Endothelial cell of umbilical vein (primary cell): ENCODE measurements around the gene CACNA1S. TPM values are rescaled to one million over a fixed set of nuclear protein-coding genes. Genes with fewer than 3 reads are reported as not detected.

Experiments
- BruUV-seq: library from RNA; stranded (reverse); fragments of 400-500 nt; replicated peaks from 2 replicates; lab custom pipeline; 2021; lab: Mats Ljungman, UMichigan
- CTCF ChIA-PET: fragments of 300-600, 350-600 bp; sonication (Branson Sonifier 250); formaldehyde crosslinking; loops from one replicate; lab custom pipeline; 2021; ENCODE audit warnings: antibody characterized with exemption, inconsistent platforms; lab: Charles Lee
- POLR2A ChIA-PET: fragments of 300-600, 350-600 bp; sonication (Branson Sonifier 250); formaldehyde crosslinking; loops from one replicate; lab custom pipeline; 2021; ENCODE audit warnings: antibody characterized with exemption, inconsistent platforms; lab: Charles Lee
- DNase-seq: peaks from one replicate; pipeline ENCODE4 v3.0.0-alpha.2; 2011; ENCODE audit warnings: low read depth, low spot score
- FAIRE-seq: peaks from 2 replicates; lab custom pipeline; 2011; peaks lifted over from hg19 to GRCh38; lab: Jason Lieb, UNC
- H2AFZ ChIP-seq: 2 replicates; pipeline ENCODE4 v1.6.0; 2012; ENCODE audit warnings: low read depth, low read length, control low read depth, inconsistent platforms
- H3K27ac ChIP-seq: 2 replicates; pipeline ENCODE4 v1.5.1; 2011; ENCODE audit warnings: low read depth, mild to moderate bottlenecking, control low read depth, low read length, moderate library complexity; ENCODE audit not compliant: insufficient read depth
- H3K27me3 ChIP-seq, 2 experiments: 2 replicates each; pipeline versions ENCODE4 v1.6.0 to v1.6.1; 2011; ENCODE audit warnings: low read length in 2 of 2, mixed read lengths in 1 of 2; ENCODE audit not compliant: control insufficient read depth in 2 of 2, insufficient read depth in 2 of 2
- H3K36me3 ChIP-seq, 2 experiments: 2 replicates in 1 of 2; 3 replicates in 1 of 2; pipeline ENCODE4 v1.5.1; 2011; ENCODE audit warnings: low read length in 2 of 2, mild to moderate bottlenecking in 1 of 2, moderate library complexity in 1 of 2; ENCODE audit not compliant: control insufficient read depth in 2 of 2, insufficient read depth in 2 of 2; ENCODE audit errors: extremely low read depth in 1 of 2
- H3K4me1 ChIP-seq: 3 replicates; pipeline ENCODE4 v1.5.1; 2011; ENCODE audit warnings: mild to moderate bottlenecking, low read length; ENCODE audit not compliant: control insufficient read depth, insufficient read depth; ENCODE audit errors: extremely low read depth
- H3K4me2 ChIP-seq: 2 replicates; pipeline ENCODE4 v1.6.1; 2011; ENCODE audit warnings: low read length, control low read depth, mixed read lengths; ENCODE audit not compliant: insufficient read depth
- H3K4me3 ChIP-seq, 3 experiments: fragments of 200-600 bp in 1 of 3; sonication (generic), shearing (Covaris generic) in 1 of 3; replicated peaks in 1 of 3; 2 replicates each; pipeline ENCODE4 v1.5.1; 2011 to 2016; ENCODE audit warnings: control low read depth in 3 of 3, low read length in 3 of 3, mild to moderate bottlenecking in 2 of 3, inconsistent platforms in 1 of 3, low read depth in 1 of 3, moderate library complexity in 1 of 3; ENCODE audit not compliant: insufficient read depth in 1 of 3
- H3K79me2 ChIP-seq: 2 replicates; pipeline ENCODE4 v1.6.0; 2012; ENCODE audit warnings: low read length, inconsistent platforms; ENCODE audit not compliant: control insufficient read depth, insufficient read depth
- H3K9ac ChIP-seq: replicated peaks from 2 replicates; pipeline ENCODE3; 2011; ENCODE audit warnings: low read length, control low read depth; ENCODE audit not compliant: insufficient read depth; ENCODE audit errors: extremely low read depth
- H3K9me1 ChIP-seq: replicated peaks from 3 replicates; pipeline ENCODE4 v1.6.0; 2011; ENCODE audit warnings: mild to moderate bottlenecking, low read length; ENCODE audit not compliant: control insufficient read depth, insufficient read depth; ENCODE audit errors: extremely low read depth
- H3K9me3 ChIP-seq: replicated peaks from 2 replicates; pipeline ENCODE4 v1.5.1; 2012; ENCODE audit warnings: low read length, inconsistent platforms; ENCODE audit not compliant: control insufficient read depth, insufficient read depth
- H4K20me1 ChIP-seq: replicated peaks from 2 replicates; pipeline ENCODE3; 2011; ENCODE audit warnings: mild to moderate bottlenecking, low read length; ENCODE audit not compliant: control insufficient read depth, insufficient read depth; ENCODE audit errors: extremely low read depth
- CTCF ChIP-seq, 2 donors: IDR thresholded peaks; 1 replicate in 1 of 2; 2 replicates in 1 of 2; pipeline ENCODE4 v1.5.1; 2011; ENCODE audit warnings: low read length in 2 of 2, mild to moderate bottlenecking in 2 of 2, moderate library complexity in 2 of 2, control low read depth in 1 of 2, inconsistent platforms in 1 of 2, low read depth in 1 of 2; ENCODE audit not compliant: insufficient read depth in 1 of 2; ENCODE audit errors: extremely low read depth in 1 of 2
- EZH2 ChIP-seq: IDR thresholded peaks from 2 replicates; pipeline ENCODE4 v1.6.1; 2012; ENCODE audit warnings: borderline replicate concordance, low read depth, mild to moderate bottlenecking, moderate library complexity, low read length, inconsistent platforms; ENCODE audit not compliant: severe bottlenecking
- FOS ChIP-seq: IDR thresholded peaks from 2 replicates; pipeline ENCODE4 v1.6.1; 2011; ENCODE audit warnings: mild to moderate bottlenecking, low read length, moderate library complexity, borderline replicate concordance; ENCODE audit not compliant: insufficient read depth
- JUN ChIP-seq: IDR thresholded peaks from 2 replicates; pipeline ENCODE4 v1.6.1; 2011; ENCODE audit warnings: borderline replicate concordance, low read depth; ENCODE audit not compliant: insufficient read length, insufficient read depth
- MYC ChIP-seq: IDR thresholded peaks from one replicate; pipeline ENCODE4 v1.6.1; 2011; ENCODE audit warnings: mild to moderate bottlenecking, low read depth, low read length
- POLR2A ChIP-seq: IDR thresholded peaks from 2 replicates; pipeline ENCODE4 v1.6.1; 2012; ENCODE audit warnings: low read depth, mild to moderate bottlenecking, control low read depth, low read length
- POLR2AphosphoS5 ChIP-seq: IDR thresholded peaks from 2 replicates; pipeline ENCODE4 v1.6.1; 2012; ENCODE audit warnings: low read depth, mild to moderate bottlenecking, control low read depth, low read length, moderate library complexity; ENCODE audit not compliant: insufficient read depth
- dilution Hi-C: fragments of 300-500 bp; cut with MboI; formaldehyde crosslinking; loops from one replicate; pipeline ENCODE4 v1.15.0; 2019; ENCODE audit warnings: low sequenced_read_pairs; ENCODE audit not compliant: extremely low pct_ligation_motif_present
- intact Hi-C: fragments of 100-400 bp; cut with micrococcal nuclease; formaldehyde crosslinking; loops from one replicate; pipeline ENCODE4 v1.10.0; 2022
- polyA plus RNA-seq, 4 experiments: library from polyadenylated mRNA; depleted of rRNA in 3 of 4; stranded (reverse) in 3 of 4; unstranded in 1 of 4; fragments of >200 nt; gene quantifications; 2 replicates each; pipeline versions ENCODE4 v1.2.1 to v1.2.3, GENCODE V29; 2011 to 2012; ENCODE audit warnings: missing spikeins in 1 of 4
- total RNA-seq: library from RNA; stranded (reverse); gene quantifications from 2 replicates; pipeline ENCODE4 v1.2.3, GENCODE V29; 2021
- TF ChIP-seq, protein P1 (sequence below): IDR thresholded peaks from 2 replicates; pipeline ENCODE4 v1.6.1; 2011; ENCODE audit not compliant: insufficient read depth, insufficient read length

The CACNA1S gene
- total and polyA plus RNA-seq, 2 donors (not counting 3 experiments of a cell fraction or from before 2014, with no cell fraction given), result not detected

DNA sequence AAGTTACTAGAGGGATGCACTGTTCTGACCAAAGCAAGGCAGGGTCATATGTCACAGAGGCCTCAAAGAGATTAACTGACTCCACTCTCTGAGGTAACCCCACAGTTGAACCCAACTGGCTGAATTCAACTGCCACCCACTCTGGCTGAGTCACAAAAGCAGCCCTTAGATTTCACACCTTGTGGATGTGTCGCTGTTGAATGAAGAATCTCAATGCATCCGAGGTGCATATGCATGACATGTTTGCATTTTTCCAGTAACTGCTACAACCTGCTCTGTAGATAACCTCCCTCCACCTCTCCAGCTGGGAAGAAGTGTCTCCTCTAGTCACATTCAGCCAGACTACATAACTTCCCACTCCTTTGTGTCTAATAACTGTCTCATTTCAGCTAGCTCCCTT is 60.8 kb downstream of the CACNA1S start:
- no peaks in the 10 kb centered on the region for H3K79me2 ChIP-seq
- TF ChIP-seq FOS (no peak), CTCF (IDR thresholded peaks at IDR 0.05; ENCODE audit: extremely low read depth in 1 of 2, insufficient read depth in 1 of 2, low read depth in 1 of 2, low read length in 2 of 2) (no peak), EZH2 (no peak), JUN (no peak), POLR2A (no peak), MYC (no peak), POLR2AphosphoS5 (no peak)
- TF ChIP-seq, protein P1, sequence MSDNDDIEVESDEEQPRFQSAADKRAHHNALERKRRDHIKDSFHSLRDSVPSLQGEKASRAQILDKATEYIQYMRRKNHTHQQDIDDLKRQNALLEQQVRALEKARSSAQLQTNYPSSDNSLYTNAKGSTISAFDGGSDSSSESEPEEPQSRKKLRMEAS, result no peak
- H3K4me2 ChIP-seq, result no peak overlapping the region
- no TSS peak for BruUV-seq
- H3K4me1 ChIP-seq, result no peaks in the 10 kb centered on the region
- no peaks in the 10 kb centered on the region for H3K9me1 ChIP-seq
- no peaks in the 10 kb centered on the region for H3K36me3 ChIP-seq
- H3K4me3 ChIP-seq, result no peak overlapping the region
- FAIRE-seq (no peak), DNase-seq (no peak)
- H3K9me3 ChIP-seq, result no peaks in the 10 kb centered on the region
- intact Hi-C loops, result no loop called here
- no peak overlapping the region for H2AFZ ChIP-seq
- no peak overlapping the region for H3K9ac ChIP-seq
- peaks cover 0 to 12% of the 10 kb centered on the region in 2 experiments for H3K27me3 ChIP-seq
- no peaks in the 10 kb centered on the region for H4K20me1 ChIP-seq
- ChIA-PET CTCF (interaction anchor here (1.6 to 19.4 kb wide), 3 partner anchors 9 to 76 kb away, joined by 3 to 586 read pairs (median 7); no protein-coding TSS in a partner anchor), POLR2A (no interaction called here)
- H3K27ac ChIP-seq, result no peak overlapping the region
- dilution Hi-C loops, result no loop called here
